Measurements from ENCODE around the gene PARP14.
A peak's percentile ranks its signal among the peaks of the same experiment; 100 is the strongest.
"Not testable (repeated sequence)": the region's sequence is repeated elsewhere in the genome, so short reads cannot be mapped to it uniquely, and the experiment has no call there.

PARP14 gene, protein sequence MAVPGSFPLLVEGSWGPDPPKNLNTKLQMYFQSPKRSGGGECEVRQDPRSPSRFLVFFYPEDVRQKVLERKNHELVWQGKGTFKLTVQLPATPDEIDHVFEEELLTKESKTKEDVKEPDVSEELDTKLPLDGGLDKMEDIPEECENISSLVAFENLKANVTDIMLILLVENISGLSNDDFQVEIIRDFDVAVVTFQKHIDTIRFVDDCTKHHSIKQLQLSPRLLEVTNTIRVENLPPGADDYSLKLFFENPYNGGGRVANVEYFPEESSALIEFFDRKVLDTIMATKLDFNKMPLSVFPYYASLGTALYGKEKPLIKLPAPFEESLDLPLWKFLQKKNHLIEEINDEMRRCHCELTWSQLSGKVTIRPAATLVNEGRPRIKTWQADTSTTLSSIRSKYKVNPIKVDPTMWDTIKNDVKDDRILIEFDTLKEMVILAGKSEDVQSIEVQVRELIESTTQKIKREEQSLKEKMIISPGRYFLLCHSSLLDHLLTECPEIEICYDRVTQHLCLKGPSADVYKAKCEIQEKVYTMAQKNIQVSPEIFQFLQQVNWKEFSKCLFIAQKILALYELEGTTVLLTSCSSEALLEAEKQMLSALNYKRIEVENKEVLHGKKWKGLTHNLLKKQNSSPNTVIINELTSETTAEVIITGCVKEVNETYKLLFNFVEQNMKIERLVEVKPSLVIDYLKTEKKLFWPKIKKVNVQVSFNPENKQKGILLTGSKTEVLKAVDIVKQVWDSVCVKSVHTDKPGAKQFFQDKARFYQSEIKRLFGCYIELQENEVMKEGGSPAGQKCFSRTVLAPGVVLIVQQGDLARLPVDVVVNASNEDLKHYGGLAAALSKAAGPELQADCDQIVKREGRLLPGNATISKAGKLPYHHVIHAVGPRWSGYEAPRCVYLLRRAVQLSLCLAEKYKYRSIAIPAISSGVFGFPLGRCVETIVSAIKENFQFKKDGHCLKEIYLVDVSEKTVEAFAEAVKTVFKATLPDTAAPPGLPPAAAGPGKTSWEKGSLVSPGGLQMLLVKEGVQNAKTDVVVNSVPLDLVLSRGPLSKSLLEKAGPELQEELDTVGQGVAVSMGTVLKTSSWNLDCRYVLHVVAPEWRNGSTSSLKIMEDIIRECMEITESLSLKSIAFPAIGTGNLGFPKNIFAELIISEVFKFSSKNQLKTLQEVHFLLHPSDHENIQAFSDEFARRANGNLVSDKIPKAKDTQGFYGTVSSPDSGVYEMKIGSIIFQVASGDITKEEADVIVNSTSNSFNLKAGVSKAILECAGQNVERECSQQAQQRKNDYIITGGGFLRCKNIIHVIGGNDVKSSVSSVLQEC (N-terminal part only)

DNA sequence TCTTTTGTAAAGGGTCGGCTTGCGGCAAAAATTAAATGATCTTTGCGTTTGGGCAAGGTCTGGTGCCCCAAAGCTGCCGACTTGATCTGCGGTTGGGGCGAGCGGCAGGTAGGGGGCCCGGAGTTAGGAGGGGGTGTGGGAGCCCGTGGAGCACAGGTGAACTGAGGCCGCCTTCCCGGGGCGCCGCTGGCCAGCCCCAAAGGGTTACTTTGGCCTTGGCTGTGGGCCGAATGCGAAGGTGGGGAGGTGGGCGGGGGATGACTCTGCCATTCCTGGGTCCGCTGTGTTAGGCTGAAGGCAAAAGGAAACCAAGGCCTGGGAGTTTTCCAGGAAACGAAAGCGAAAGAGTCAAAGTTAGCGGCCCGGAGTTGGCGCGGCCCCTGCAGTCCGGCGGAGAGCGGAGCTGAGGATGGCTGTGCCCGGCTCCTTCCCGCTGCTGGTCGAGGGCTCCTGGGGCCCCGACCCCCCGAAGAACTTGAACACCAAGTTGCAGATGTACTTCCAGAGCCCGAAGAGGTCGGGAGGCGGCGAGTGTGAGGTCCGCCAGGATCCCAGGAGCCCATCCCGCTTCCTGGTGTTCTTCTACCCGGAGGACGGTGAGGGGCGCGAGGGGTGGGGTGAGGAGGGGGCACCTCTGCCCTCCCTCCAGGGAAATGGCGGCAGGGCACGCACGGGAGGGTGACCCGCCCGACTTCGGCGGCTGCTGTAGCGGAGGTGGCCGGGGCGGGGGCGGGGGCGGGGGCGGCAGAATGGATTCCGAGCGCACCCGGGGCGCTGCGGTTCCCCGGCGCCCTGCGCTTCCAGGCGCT is at the start of gene PARP14:
TSS of gene PARP14 (plus strand) at position 365 of the 809 bp plus-strand sequence. CDS start at position 410, 45 bp downstream.
- H3K4me1 ChIP-seq (ENCODE audit: control insufficient read depth, insufficient read depth, low read length, unreplicated experiment), result peaks cover 45% of the 10 kb centered on the region
- peak within 1 kb of the TSS; percentile 80 for H3K27ac ChIP-seq (ENCODE audit: low read depth, low read length)

DNA sequence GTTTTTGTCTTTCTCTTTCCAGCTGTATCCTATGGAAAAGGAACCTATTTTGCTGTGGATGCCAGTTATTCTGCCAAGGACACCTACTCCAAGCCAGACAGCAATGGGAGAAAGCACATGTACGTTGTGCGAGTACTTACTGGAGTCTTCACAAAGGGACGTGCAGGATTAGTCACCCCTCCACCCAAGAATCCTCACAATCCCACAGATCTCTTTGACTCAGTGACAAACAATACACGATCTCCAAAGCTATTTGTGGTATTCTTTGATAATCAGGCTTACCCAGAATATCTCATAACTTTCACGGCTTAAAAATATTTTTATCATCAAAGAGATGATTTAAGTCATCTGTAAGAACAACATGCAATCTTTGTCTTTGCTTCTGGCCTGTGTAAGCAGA is 44.9 kb upstream of the PARP14 start:
- Histone ChIP-seq H3K79me2 (ENCODE audit: control insufficient read depth, insufficient read depth, low read length, unreplicated experiment) (no peaks in the 10 kb centered on the region), H3K27me3 (ENCODE audit: insufficient read depth, low read length) (no peaks in the 10 kb centered on the region), H3K36me3 (ENCODE audit: insufficient read depth, low read length) (no peaks in the 10 kb centered on the region), H3K27ac (ENCODE audit: low read depth, low read length) (no peak overlapping the region), H3K4me1 (ENCODE audit: control insufficient read depth, insufficient read depth, low read length, unreplicated experiment) (peaks cover 11% of the 10 kb centered on the region), H3K4me3 (ENCODE audit: low read depth, low read length) (no peak overlapping the region), H2AFZ (ENCODE audit: low read length, unreplicated experiment) (peak overlapping the region; percentile 39)

More for the DNA sequence above, at the start of gene PARP14:
- Histone ChIP-seq H3K27me3 (ENCODE audit: insufficient read depth, low read length) (no peaks in the 10 kb centered on the region), H3K79me2 (ENCODE audit: control insufficient read depth, insufficient read depth, low read length, unreplicated experiment) (peaks cover 46% of the 10 kb centered on the region), H3K36me3 (ENCODE audit: insufficient read depth, low read length) (peaks cover 13% of the 10 kb centered on the region), H2AFZ (ENCODE audit: low read length, unreplicated experiment) (peak within 1 kb of the TSS; percentile 77), H3K4me3 (ENCODE audit: low read depth, low read length) (peak within 1 kb of the TSS; percentile 97)

DNA sequence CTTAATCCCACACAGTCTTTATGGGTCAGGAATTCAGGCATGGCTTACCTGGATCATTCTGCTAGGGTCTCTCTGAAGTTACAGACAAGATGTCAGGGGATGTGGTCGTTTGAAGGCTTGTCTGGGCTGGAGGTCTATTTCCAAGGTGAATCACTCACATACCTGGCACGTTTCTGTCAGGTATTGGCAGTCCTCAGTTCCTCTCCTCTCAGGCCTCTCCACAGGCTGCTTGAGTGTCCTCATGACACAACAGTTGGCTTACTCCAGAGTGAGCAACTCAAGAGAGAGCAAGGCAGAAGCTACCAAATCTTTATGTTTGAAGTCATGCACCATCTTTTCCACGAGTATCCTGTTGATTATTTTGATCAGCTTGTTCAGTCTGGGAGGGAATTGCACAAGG is 43.9 kb upstream of the PARP14 start:
- no peaks in the 10 kb centered on the region for H3K79me2 ChIP-seq (ENCODE audit: control insufficient read depth, insufficient read depth, low read length, unreplicated experiment)
- no peak overlapping the region for H2AFZ ChIP-seq (ENCODE audit: low read length, unreplicated experiment)
- H3K27ac ChIP-seq (ENCODE audit: low read depth, low read length), result no peak overlapping the region
- no peak overlapping the region for H3K4me3 ChIP-seq (ENCODE audit: low read depth, low read length)
- H3K36me3 ChIP-seq (ENCODE audit: insufficient read depth, low read length), result no peaks in the 10 kb centered on the region
- no peaks in the 10 kb centered on the region for H3K27me3 ChIP-seq (ENCODE audit: insufficient read depth, low read length)
- H3K4me1 ChIP-seq (ENCODE audit: control insufficient read depth, insufficient read depth, low read length, unreplicated experiment), result peaks cover 15% of the 10 kb centered on the region

DNA sequence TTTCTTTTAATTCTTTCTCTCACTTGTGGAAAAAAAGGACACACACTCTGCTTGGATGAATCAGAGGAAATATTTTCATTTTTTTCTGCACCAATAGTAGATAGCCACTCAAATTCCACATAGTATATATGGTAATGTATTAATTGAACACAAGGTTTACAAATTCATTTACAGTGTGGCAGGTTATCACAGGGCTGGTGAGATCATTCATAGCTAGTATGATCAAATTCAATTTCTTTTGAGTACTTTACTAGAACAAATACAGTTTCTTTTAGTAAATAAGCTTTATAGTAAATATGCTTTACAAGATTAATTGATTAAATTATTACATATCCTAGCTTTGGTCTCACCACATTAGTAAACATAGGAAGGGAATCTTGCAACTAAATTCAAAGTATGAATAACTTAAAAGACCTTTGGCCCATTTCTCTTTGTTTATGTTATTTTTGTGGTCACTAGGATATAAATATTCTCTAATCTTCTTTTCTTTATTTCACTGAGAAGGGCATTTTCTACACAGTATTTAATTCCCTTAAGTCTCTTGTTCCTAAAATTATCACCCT is 40.1 kb upstream of the PARP14 start:
- no peak overlapping the region for H2AFZ ChIP-seq (ENCODE audit: low read length, unreplicated experiment)

DNA sequence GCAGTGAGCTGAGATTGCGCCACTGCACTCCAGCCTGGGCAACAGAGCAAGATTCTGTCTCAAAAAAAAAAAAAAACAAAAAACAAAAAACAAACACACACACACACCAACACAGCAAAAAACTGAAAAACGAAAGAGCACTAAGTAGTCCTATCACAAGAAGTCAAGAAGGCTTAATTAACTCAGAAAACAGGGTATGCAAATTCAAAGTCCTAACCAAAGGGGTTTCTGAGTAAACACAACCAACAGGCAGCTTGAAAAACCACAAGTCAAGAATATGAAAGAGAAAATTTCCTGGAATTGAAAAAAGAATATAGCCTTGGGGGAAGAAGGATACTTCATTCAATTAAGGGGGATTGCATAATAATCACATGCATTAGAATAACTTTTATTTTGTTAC is 37.7 kb upstream of the PARP14 start:
- Histone ChIP-seq H3K36me3 (ENCODE audit: insufficient read depth, low read length) (no peaks in the 10 kb centered on the region), H2AFZ (ENCODE audit: low read length, unreplicated experiment) (no peak overlapping the region), H3K79me2 (ENCODE audit: control insufficient read depth, insufficient read depth, low read length, unreplicated experiment) (no peaks in the 10 kb centered on the region), H3K27ac (ENCODE audit: low read depth, low read length) (no peak overlapping the region), H3K4me1 (ENCODE audit: control insufficient read depth, insufficient read depth, low read length, unreplicated experiment) (peaks cover 14% of the 10 kb centered on the region), H3K4me3 (ENCODE audit: low read depth, low read length) (no peak overlapping the region), H3K27me3 (ENCODE audit: insufficient read depth, low read length) (no peaks in the 10 kb centered on the region)

More for the DNA sequence above, 40.1 kb upstream of the PARP14 start:
- H3K79me2 ChIP-seq (ENCODE audit: control insufficient read depth, insufficient read depth, low read length, unreplicated experiment), result no peaks in the 10 kb centered on the region
- no peak overlapping the region for H3K27ac ChIP-seq (ENCODE audit: low read depth, low read length)
- no peaks in the 10 kb centered on the region for H3K27me3 ChIP-seq (ENCODE audit: insufficient read depth, low read length)
- peaks cover 15% of the 10 kb centered on the region for H3K4me1 ChIP-seq (ENCODE audit: control insufficient read depth, insufficient read depth, low read length, unreplicated experiment)
- H3K36me3 ChIP-seq (ENCODE audit: insufficient read depth, low read length), result no peaks in the 10 kb centered on the region
- H3K4me3 ChIP-seq (ENCODE audit: low read depth, low read length), result no peak overlapping the region

DNA sequence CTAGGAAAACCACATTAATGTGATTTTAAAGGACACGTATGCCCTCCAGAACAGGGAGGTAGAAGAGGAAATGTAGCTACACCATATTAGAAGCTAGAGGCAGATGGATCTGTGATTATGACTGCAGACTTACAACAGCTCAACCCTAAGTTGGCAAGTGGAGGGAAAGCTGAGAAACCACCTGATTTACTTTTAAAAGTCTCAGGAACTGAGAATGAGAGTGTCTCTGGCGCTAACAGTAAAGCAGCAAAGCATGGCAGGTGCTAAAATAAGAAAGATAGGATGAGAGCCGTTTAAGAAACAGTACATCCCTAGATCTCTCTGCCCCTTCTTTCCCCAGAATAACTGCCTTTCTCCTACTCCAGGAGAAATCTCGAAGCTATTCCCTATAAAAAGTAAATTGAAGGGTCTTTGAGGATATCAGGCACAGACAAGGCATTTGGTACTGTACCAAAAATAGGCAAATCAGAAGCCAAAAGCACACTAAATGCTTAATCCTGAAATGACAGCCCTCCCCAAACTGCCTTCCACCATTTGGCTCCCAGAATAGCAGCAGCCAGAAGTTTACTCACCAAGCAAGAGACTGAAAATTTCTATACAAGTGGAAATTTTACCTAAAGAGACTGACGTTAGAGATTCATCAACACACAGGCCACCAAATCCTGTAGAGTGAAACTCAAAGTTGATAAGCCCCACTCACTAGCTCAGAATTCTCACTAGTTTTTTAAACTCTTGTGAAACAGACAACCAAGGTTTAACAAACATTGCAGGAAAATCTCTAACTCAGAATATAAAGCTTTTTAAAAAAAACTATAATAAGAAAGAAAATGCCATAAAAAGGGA is 34.3 kb upstream of the PARP14 start:
- Histone ChIP-seq H3K4me3 (ENCODE audit: low read depth, low read length) (peak overlapping the region; percentile 70), H3K27me3 (ENCODE audit: insufficient read depth, low read length) (peaks cover 7% of the 10 kb centered on the region; the same call in 1 of the 2 replicates), H3K4me1 (ENCODE audit: control insufficient read depth, insufficient read depth, low read length, unreplicated experiment) (peaks cover 4% of the 10 kb centered on the region), H3K27ac (ENCODE audit: low read depth, low read length) (peak overlapping the region; percentile 48), H2AFZ (ENCODE audit: low read length, unreplicated experiment) (peak overlapping the region; percentile 93), H3K36me3 (ENCODE audit: insufficient read depth, low read length) (no peaks in the 10 kb centered on the region), H3K79me2 (ENCODE audit: control insufficient read depth, insufficient read depth, low read length, unreplicated experiment) (no peaks in the 10 kb centered on the region)

DNA sequence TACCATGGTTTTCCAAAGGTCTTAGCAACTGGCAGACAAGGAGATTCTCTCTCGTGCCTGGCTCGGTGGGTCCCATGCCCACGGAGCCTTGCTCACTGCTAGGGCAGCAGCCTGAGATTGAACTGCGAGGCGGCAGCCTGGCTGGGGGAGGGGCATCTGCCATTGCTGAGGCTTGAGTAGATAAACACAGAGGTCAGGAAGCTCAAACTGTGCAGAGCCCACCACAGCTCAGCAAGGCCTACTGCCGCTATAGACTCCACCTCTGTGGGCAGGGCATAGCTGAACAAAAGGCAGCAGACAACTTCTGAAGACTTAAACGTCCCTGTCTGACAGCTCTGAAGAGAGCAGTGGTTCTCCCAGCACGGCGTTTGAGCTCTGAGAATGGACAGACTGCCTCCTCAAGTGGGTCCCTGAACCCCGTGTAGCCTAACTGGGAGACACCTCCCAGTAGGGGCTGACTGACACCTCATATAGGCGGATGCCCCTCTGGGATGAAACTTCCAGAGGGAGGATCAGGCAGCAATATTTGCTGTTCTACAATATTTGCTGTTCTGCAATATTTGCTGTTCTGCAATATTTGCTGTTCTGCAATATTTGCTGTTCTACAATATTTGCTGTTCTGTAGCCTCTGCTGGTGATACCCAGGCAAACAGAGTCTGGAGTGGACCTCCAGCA is 29.3 kb upstream of the PARP14 start:
- not testable (repeated sequence) for H3K27me3 ChIP-seq (ENCODE audit: insufficient read depth, low read length); H3K4me1 ChIP-seq (ENCODE audit: control insufficient read depth, insufficient read depth, low read length, unreplicated experiment); H3K36me3 ChIP-seq (ENCODE audit: insufficient read depth, low read length); H2AFZ ChIP-seq (ENCODE audit: low read length, unreplicated experiment); H3K27ac ChIP-seq (ENCODE audit: low read depth, low read length); H3K4me3 ChIP-seq (ENCODE audit: low read depth, low read length); H3K79me2 ChIP-seq (ENCODE audit: control insufficient read depth, insufficient read depth, low read length, unreplicated experiment)

DNA sequence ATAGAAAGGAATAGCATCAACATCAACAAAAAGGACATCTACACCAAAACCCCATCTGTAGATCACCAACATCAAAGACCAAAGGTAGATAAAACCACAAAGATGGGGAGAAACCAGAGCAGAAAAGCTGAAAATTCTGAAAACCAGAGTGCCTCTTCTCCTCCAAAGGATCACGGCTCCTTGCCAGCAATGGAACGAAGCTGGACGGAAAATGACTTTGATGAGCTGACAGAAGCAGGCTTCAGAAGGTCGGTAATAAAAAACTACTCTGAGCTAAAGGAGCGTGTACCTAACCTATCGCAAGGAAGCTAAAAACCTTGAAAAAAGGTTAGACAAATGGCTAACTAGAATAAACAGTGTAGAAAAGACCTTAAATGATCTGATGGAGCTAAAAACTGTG is 28.7 kb upstream of the PARP14 start:
- H3K79me2 ChIP-seq (ENCODE audit: control insufficient read depth, insufficient read depth, low read length, unreplicated experiment); H3K27ac ChIP-seq (ENCODE audit: low read depth, low read length); H3K4me1 ChIP-seq (ENCODE audit: control insufficient read depth, insufficient read depth, low read length, unreplicated experiment); H2AFZ ChIP-seq (ENCODE audit: low read length, unreplicated experiment); H3K27me3 ChIP-seq (ENCODE audit: insufficient read depth, low read length); H3K36me3 ChIP-seq (ENCODE audit: insufficient read depth, low read length); H3K4me3 ChIP-seq (ENCODE audit: low read depth, low read length): not testable (repeated sequence)

DNA sequence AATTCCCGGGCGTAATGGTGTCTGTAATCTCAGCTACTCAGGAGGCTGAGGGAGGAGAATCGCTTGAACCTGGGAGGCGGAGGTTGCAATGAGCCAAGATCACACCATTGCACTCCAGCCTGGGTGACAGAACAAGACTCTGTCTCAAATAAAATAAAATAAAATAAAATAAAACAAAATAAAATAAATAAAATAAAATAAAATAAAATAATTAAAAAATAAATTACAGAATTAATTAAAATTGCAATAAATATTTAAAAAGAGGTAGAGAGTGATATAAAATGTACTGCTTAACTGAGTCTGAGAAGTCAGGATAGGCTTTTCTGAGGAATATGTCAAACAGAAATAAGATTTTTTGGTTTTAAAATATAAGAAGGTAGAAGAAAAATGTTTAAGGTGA is 22.3 kb upstream of the PARP14 start:
- H2AFZ ChIP-seq (ENCODE audit: low read length, unreplicated experiment); H3K27ac ChIP-seq (ENCODE audit: low read depth, low read length); H3K36me3 ChIP-seq (ENCODE audit: insufficient read depth, low read length); H3K27me3 ChIP-seq (ENCODE audit: insufficient read depth, low read length); H3K4me1 ChIP-seq (ENCODE audit: control insufficient read depth, insufficient read depth, low read length, unreplicated experiment); H3K79me2 ChIP-seq (ENCODE audit: control insufficient read depth, insufficient read depth, low read length, unreplicated experiment); H3K4me3 ChIP-seq (ENCODE audit: low read depth, low read length): not testable (repeated sequence)
